GM12878 (cell line): ENCODE measurements around the gene ITM2C. TPM values are rescaled to one million over a fixed set of nuclear protein-coding genes. Genes with fewer than 3 reads are reported as not detected.

ENCODE experiments used
- ATAC-seq: fragments of 200-7000 bp; cut with Tn5 transposase; 3 replicates; pipeline ENCODE4 v1.9.1; 2020; ENCODE audit warnings: mild to moderate bottlenecking, moderate library complexity
- BruUV-seq: library from RNA; stranded (reverse); fragments of 400-500 nt; replicated peaks from 2 replicates; lab custom pipeline; 2021; lab: Mats Ljungman, UMichigan
- CTCF ChIA-PET: fragments of 300-600 bp; sonication (Branson Sonifier 250); formaldehyde crosslinking; extraction: SDS; loops from one replicate; lab custom pipeline; 2021; ENCODE audit warnings: inconsistent platforms; lab: Yijun Ruan, JAX
- POLR2A ChIA-PET: fragments of 350-600 bp; formaldehyde crosslinking; extraction: SDS; loops from one replicate; lab custom pipeline; 2021; ENCODE audit warnings: inconsistent platforms; lab: Charles Lee
- RAD21 ChIA-PET: fragments of 300-600 bp; sonication (Branson Sonifier 250); formaldehyde crosslinking; loops from one replicate; lab custom pipeline; 2023; ENCODE audit warnings: antibody characterized with exemption; ENCODE audit not compliant: unreplicated experiment; lab: Charles Lee
- SMC1A ChIA-PET: fragments of 300-600 bp; sonication (Branson Sonifier 250); formaldehyde crosslinking; loops from one replicate; lab custom pipeline; 2023; ENCODE audit not compliant: unreplicated experiment, uncharacterized antibody; lab: Charles Lee
- DNase-seq: peaks from one replicate; pipeline ENCODE4 v3.0.0-alpha.2; 2011; ENCODE audit warnings: low read depth, low spot score
- FAIRE-seq: peaks from 3 replicates; lab custom pipeline; 2011; peaks lifted over from hg19 to GRCh38; lab: Jason Lieb, UNC
- H2AFZ ChIP-seq: 2 replicates; pipeline ENCODE4 v1.6.0; 2011; ENCODE audit warnings: low read depth, low read length, control low read depth; ENCODE audit not compliant: control insufficient read depth
- H3K27ac ChIP-seq: 2 replicates; pipeline ENCODE4 v1.5.1; 2011; ENCODE audit warnings: control low read depth; ENCODE audit not compliant: control insufficient read depth, insufficient read depth
- H3K27me3 ChIP-seq, 2 experiments: replicated peaks in 1 of 2; 2 replicates each; pipeline versions ENCODE4 v1.6.0 to v1.6.1; 2011; ENCODE audit warnings: low read length in 1 of 2; ENCODE audit not compliant: control insufficient read depth in 2 of 2, insufficient read depth in 2 of 2
- H3K36me3 ChIP-seq, 2 experiments: 2 replicates each; pipeline ENCODE4 v1.5.1; 2011; ENCODE audit warnings: low read length in 1 of 2; ENCODE audit not compliant: control insufficient read depth in 2 of 2, insufficient read depth in 2 of 2
- H3K4me1 ChIP-seq: 2 replicates; pipeline ENCODE4 v1.6.1; 2011; ENCODE audit warnings: mild to moderate bottlenecking, low read length, moderate library complexity, mixed read lengths; ENCODE audit not compliant: control insufficient read depth, insufficient read depth
- H3K4me2 ChIP-seq: 2 replicates; pipeline ENCODE4 v1.6.0; 2011; ENCODE audit warnings: control low read depth; ENCODE audit not compliant: control insufficient read depth, insufficient read depth
- H3K4me3 ChIP-seq: fragments of 200-600 bp; sonication (generic); 2 replicates; pipeline ENCODE4 v1.5.1; 2016
- H3K79me2 ChIP-seq: 2 replicates; pipeline ENCODE4 v1.6.0; 2011; ENCODE audit warnings: low read length; ENCODE audit not compliant: control insufficient read depth, insufficient read depth
- H3K9ac ChIP-seq: 2 replicates; pipeline ENCODE4 v1.8.0; 2011; ENCODE audit warnings: low read length, control low read depth, mixed read lengths; ENCODE audit not compliant: control insufficient read depth, insufficient read depth
- H3K9me3 ChIP-seq: replicated peaks from 3 replicates; pipeline ENCODE4 v1.5.1; 2011; ENCODE audit warnings: mild to moderate bottlenecking, low read length; ENCODE audit not compliant: control insufficient read depth, insufficient read depth
- H4K20me1 ChIP-seq: 2 replicates; pipeline ENCODE4 v1.6.0; 2011; ENCODE audit not compliant: control insufficient read depth, insufficient read depth
- ATF7 ChIP-seq: fragments of 450-650 bp; IDR thresholded peaks from 2 replicates; pipeline ENCODE4 v1.6.1; 2016; ENCODE audit warnings: low read depth, mild to moderate bottlenecking
- BCL11A ChIP-seq: IDR thresholded peaks from 2 replicates; pipeline ENCODE4 v1.6.1; 2011; ENCODE audit warnings: low read depth, low read length
- CEBPB ChIP-seq, 2 experiments: fragments of 150-350 bp in 1 of 2; IDR thresholded peaks; 2 replicates each; pipeline ENCODE4 v1.6.1; 2012 to 2014; ENCODE audit warnings: low read depth in 2 of 2, low read length in 2 of 2, borderline replicate concordance in 1 of 2, inconsistent platforms in 1 of 2
- CREB1 ChIP-seq: IDR thresholded peaks from 2 replicates; pipeline ENCODE4 v1.6.1; 2012; ENCODE audit warnings: low read depth, mild to moderate bottlenecking, inconsistent platforms
- EP300 ChIP-seq, 2 experiments: fragments of 150-350 bp in 1 of 2; IDR thresholded peaks; 2 replicates each; pipeline ENCODE4 v1.6.1; 2011 to 2012; ENCODE audit warnings: low read depth in 2 of 2, low read length in 2 of 2, borderline replicate concordance in 1 of 2, improper control_type of control experiment in 1 of 2, inconsistent platforms in 1 of 2; ENCODE audit not compliant: control insufficient read depth in 1 of 2
- FOXM1 ChIP-seq: IDR thresholded peaks from 2 replicates; pipeline ENCODE4 v1.6.1; 2012; ENCODE audit warnings: low read depth, mild to moderate bottlenecking, inconsistent platforms, low read length, moderate library complexity
- IKZF1 ChIP-seq: fragments of 450-650 bp; conservative IDR thresholded peaks from 2 replicates; pipeline ENCODE4 v1.6.1; 2017; ENCODE audit warnings: antibody characterized with exemption, mild to moderate bottlenecking
- MEF2A ChIP-seq: IDR thresholded peaks from 2 replicates; pipeline ENCODE4 v1.6.1; 2011; ENCODE audit warnings: low read depth, mild to moderate bottlenecking, low read length, moderate library complexity; ENCODE audit not compliant: insufficient read depth
- MYB ChIP-seq: fragments of 150-350 bp; IDR thresholded peaks from 2 replicates; pipeline ENCODE4 v1.6.1; 2014; ENCODE audit warnings: mild to moderate bottlenecking, low read depth, low read length, borderline replicate concordance
- SIX5 ChIP-seq: IDR thresholded peaks from 2 replicates; pipeline ENCODE4 v1.6.1; 2011; ENCODE audit warnings: mild to moderate bottlenecking, low read depth, low read length, moderate library complexity; ENCODE audit not compliant: severe bottlenecking
- SMAD5 ChIP-seq: IDR thresholded peaks from 2 replicates; pipeline ENCODE4 v1.6.1; 2016; ENCODE audit warnings: antibody characterized with exemption, low read depth
- SMC3 ChIP-seq: IDR thresholded peaks from 2 replicates; pipeline ENCODE4 v1.6.1; 2011; ENCODE audit warnings: low read length, improper control_type of control experiment, borderline replicate concordance
- TARDBP ChIP-seq: IDR thresholded peaks from 2 replicates; pipeline ENCODE4 v1.6.1; 2016; ENCODE audit warnings: borderline replicate concordance
- ZNF274 ChIP-seq: IDR thresholded peaks from one replicate; pipeline ENCODE4 v1.8.0; 2011; ENCODE audit not compliant: insufficient read length, insufficient read depth
- WGBS: methylation state at CpG from one replicate; pipeline ENCODE4 v1.1.6; 2016; ENCODE audit warnings: low lambda C conversion rate; ENCODE audit not compliant: insufficient replicate concordance, insufficient coverage; ENCODE audit errors: missing lambda C conversion rate; 5-methylcytosine and 5-hydroxymethylcytosine counted together
- in situ Hi-C: fragments of 300-500 bp; cut with MboI; formaldehyde crosslinking; loops from 9 replicates; pipeline ENCODE4 v1.14.3; 2018; ENCODE audit warnings: mixed read lengths
- intact Hi-C: fragments of 100-400 bp; cut with micrococcal nuclease; formaldehyde crosslinking; loops from one replicate; pipeline ENCODE4 v1.14.2; 2022; ENCODE audit not compliant: unreplicated experiment
- polyA plus RNA-seq, 11 experiments: library from polyadenylated mRNA; depleted of rRNA in 4 of 11; unstranded in 6 of 11; stranded (reverse) in 5 of 11; fragments of >200 nt; fragmentation: Nextera tagmentation in 4 of 11; fragmentation: Illumina TruSeq in 1 of 11; extraction: Ambion mirVana in 4 of 11; extraction: Trizol in 1 of 11; gene quantifications; 1 replicate in 1 of 11; 2 replicates in 10 of 11; pipeline versions ENCODE4 v1.2.1 to v1.2.3, GENCODE V29; 2011 to 2016; ENCODE audit warnings: inconsistent platforms in 2 of 11, missing spikeins in 2 of 11, low read depth in 1 of 11
- total RNA-seq, 4 experiments: library from RNA; depleted of rRNA in 3 of 4; stranded (reverse); fragments of >200 nt in 3 of 4; fragmentation: Illumina TruSeq in 1 of 4; extraction: Trizol in 1 of 4; gene quantifications; 2 replicates each; pipeline versions ENCODE4 v1.2.1 to v1.2.3, GENCODE V29; 2013 to 2021
- TF ChIP-seq, protein P1 (sequence below): fragments of 450-650 bp; IDR thresholded peaks from 2 replicates; pipeline ENCODE4 v1.6.1; 2016; ENCODE audit warnings: mild to moderate bottlenecking, moderate library complexity, borderline replicate concordance
- TF ChIP-seq, protein P2 (sequence below): IDR thresholded peaks from 2 replicates; pipeline ENCODE4 v1.6.1; 2011; ENCODE audit warnings: low read depth, mild to moderate bottlenecking, low read length, moderate library complexity, borderline replicate concordance; ENCODE audit errors: extremely low read depth
- TF ChIP-seq, protein P3 (sequence below): fragments of 450-650 bp; IDR thresholded peaks from 2 replicates; pipeline ENCODE4 v1.6.1; 2017; ENCODE audit warnings: mild to moderate bottlenecking, low read depth, inconsistent platforms; ENCODE audit not compliant: poor library complexity, severe bottlenecking

The ITM2C gene
- total and polyA plus RNA-seq, 10 of the 15 experiments (the other 5 are each of a cell fraction or from before 2014, with no cell fraction given) = 5.4 to 195 (median 149) TPM

DNA sequence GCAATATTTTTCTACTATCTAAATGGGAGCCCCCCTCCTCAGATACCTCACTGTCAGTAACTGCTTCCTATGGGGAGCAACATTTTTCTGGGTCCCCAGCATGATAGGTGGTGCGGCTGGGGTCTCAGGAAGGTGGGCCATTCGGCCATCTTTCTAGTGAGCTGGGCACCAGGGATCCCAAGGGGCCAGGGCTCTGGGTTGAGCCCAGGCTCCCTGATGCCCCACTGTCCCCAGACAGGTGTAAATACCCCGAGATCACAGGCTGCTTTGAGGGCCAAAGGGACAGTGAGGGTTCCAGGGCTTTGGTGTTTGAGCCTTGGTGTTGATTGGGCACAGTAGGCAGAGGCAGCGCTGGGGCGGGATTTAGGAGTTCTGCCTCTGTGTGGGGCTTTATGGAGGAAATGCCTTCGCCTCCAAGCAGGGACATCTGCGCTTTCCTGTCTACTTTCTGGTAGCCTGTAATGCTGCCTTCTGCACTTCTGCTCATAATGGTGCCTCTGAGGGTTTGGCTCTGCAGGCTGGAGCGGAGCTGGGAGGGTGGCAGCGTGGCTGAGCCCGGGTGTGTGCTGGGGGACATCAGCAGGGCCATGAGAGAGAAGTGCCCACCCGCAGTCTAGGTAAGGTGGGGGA lies 5.3 kb downstream of the ITM2C start:
- in situ Hi-C loops = no loop called here
- H3K27ac ChIP-seq = no peak overlapping the region
- SMC1A ChIA-PET = interaction anchor here (0.7 to 1.4 kb wide), 5 partner anchors 8 to 53 kb away, joined by 3 to 4 read pairs (median 3); no protein-coding TSS in a partner anchor
- FAIRE-seq = no peak
- H3K9me3 ChIP-seq = no peaks in the 10 kb centered on the region
- POLR2A ChIA-PET = no interaction called here
- DNase-seq = no peak
- no peaks in the 10 kb centered on the region for H4K20me1 ChIP-seq
- no peak overlapping the region for H3K4me3 ChIP-seq
- peak overlapping the region; percentile 41 for H3K4me2 ChIP-seq
- H3K27me3 ChIP-seq = no peaks in the 10 kb centered on the region
- H3K9ac ChIP-seq = no peak overlapping the region
- H3K4me1 ChIP-seq = peaks cover 62% of the 10 kb centered on the region
- H3K79me2 ChIP-seq = peaks cover 6% of the 10 kb centered on the region
- H2AFZ ChIP-seq = no peak overlapping the region
- RAD21 ChIA-PET = interaction anchor here (0.6 to 1.5 kb wide), 3 partner anchors 21 to 57 kb away, joined by 3 to 4 read pairs (median 3); no protein-coding TSS in a partner anchor
- CTCF ChIA-PET = interaction anchor here (0.8 to 1.2 kb wide), 3 partner anchors 44 to 117 kb away, joined by 3 read pairs; no protein-coding TSS in a partner anchor
- no peaks in the 10 kb centered on the region for H3K36me3 ChIP-seq
- intact Hi-C loops = no loop called here
- no peak for ATAC-seq
- 72% methylated on average over 11 of the region's 11 CpGs for WGBS
- no TSS peak for BruUV-seq
- TF ChIP-seq ATF7 (no peak), TARDBP (no peak), BCL11A (no peak), CEBPB (IDR thresholded peaks at IDR 0.05; ENCODE audit: borderline replicate concordance in 1 of 2, low read depth in 2 of 2, low read length in 2 of 2) (no peak), SMC3 (no peak), MYB (no peak), MEF2A (no peak), IKZF1 (no peak), ZNF274 (no peak), FOXM1 (no peak), EP300 (IDR thresholded peaks at IDR 0.05; ENCODE audit: borderline replicate concordance in 1 of 2, control insufficient read depth in 1 of 2, low read depth in 2 of 2, low read length in 2 of 2) (no peak), SIX5 (no peak), CREB1 (no peak), SMAD5 (no peak)
- TF ChIP-seq, protein P1, sequence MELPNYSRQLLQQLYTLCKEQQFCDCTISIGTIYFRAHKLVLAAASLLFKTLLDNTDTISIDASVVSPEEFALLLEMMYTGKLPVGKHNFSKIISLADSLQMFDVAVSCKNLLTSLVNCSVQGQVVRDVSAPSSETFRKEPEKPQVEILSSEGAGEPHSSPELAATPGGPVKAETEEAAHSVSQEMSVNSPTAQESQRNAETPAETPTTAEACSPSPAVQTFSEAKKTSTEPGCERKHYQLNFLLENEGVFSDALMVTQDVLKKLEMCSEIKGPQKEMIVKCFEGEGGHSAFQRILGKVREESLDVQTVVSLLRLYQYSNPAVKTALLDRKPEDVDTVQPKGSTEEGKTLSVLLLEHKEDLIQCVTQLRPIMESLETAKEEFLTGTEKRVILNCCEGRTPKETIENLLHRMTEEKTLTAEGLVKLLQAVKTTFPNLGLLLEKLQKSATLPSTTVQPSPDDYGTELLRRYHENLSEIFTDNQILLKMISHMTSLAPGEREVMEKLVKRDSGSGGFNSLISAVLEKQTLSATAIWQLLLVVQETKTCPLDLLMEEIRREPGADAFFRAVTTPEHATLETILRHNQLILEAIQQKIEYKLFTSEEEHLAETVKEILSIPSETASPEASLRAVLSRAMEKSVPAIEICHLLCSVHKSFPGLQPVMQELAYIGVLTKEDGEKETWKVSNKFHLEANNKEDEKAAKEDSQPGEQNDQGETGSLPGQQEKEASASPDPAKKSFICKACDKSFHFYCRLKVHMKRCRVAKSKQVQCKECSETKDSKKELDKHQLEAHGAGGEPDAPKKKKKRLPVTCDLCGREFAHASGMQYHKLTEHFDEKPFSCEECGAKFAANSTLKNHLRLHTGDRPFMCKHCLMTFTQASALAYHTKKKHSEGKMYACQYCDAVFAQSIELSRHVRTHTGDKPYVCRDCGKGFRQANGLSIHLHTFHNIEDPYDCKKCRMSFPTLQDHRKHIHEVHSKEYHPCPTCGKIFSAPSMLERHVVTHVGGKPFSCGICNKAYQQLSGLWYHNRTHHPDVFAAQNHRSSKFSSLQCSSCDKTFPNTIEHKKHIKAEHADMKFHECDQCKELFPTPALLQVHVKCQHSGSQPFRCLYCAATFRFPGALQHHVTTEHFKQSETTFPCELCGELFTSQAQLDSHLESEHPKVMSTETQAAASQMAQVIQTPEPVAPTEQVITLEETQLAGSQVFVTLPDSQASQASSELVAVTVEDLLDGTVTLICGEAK = no peak
- TF ChIP-seq, protein P2, sequence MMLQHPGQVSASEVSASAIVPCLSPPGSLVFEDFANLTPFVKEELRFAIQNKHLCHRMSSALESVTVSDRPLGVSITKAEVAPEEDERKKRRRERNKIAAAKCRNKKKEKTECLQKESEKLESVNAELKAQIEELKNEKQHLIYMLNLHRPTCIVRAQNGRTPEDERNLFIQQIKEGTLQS = no peak
- TF ChIP-seq, protein P3, sequence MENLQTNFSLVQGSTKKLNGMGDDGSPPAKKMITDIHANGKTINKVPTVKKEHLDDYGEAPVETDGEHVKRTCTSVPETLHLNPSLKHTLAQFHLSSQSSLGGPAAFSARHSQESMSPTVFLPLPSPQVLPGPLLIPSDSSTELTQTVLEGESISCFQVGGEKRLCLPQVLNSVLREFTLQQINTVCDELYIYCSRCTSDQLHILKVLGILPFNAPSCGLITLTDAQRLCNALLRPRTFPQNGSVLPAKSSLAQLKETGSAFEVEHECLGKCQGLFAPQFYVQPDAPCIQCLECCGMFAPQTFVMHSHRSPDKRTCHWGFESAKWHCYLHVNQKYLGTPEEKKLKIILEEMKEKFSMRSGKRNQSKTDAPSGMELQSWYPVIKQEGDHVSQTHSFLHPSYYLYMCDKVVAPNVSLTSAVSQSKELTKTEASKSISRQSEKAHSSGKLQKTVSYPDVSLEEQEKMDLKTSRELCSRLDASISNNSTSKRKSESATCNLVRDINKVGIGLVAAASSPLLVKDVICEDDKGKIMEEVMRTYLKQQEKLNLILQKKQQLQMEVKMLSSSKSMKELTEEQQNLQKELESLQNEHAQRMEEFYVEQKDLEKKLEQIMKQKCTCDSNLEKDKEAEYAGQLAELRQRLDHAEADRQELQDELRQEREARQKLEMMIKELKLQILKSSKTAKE = no peak
